Mesothelial cell of epicardium (in vitro differentiated cells): Measurements from ENCODE around the gene TMEM11. TPM values are rescaled to one million over a fixed set of nuclear protein-coding genes. Genes with fewer than 3 reads are reported as not detected.

ENCODE experiments used
- DNase-seq, 2 experiments: peaks; one replicate each; pipeline ENCODE4 v3.0.0; 2021; ENCODE audit warnings: low spot score in 2 of 2; ENCODE audit not compliant: unreplicated experiment in 2 of 2
- H3K27ac Mint-ChIP-seq: 2 replicates; pipeline ENCODE4 v1.8.0; 2021; ENCODE audit warnings: mixed read lengths
- H3K27me3 Mint-ChIP-seq: 2 replicates; pipeline ENCODE4 v1.8.0; 2021; ENCODE audit warnings: low read depth, mixed read lengths
- H3K36me3 Mint-ChIP-seq: 2 replicates; pipeline ENCODE4 v1.8.0; 2021; ENCODE audit warnings: mixed read lengths
- H3K4me1 Mint-ChIP-seq: 2 replicates; pipeline ENCODE4 v1.8.0; 2021; ENCODE audit warnings: mixed read lengths
- H3K4me3 Mint-ChIP-seq: 2 replicates; pipeline ENCODE4 v1.8.0; 2021; ENCODE audit warnings: mild to moderate bottlenecking, moderate library complexity, mixed read lengths
- H3K9me3 Mint-ChIP-seq: 2 replicates; pipeline ENCODE4 v1.8.0; 2021; ENCODE audit warnings: mixed read lengths
- total RNA-seq: library from RNA; stranded (reverse); gene quantifications from 3 replicates; pipeline ENCODE4 v1.2.1, GENCODE V29; 2021
- TF ChIP-seq, protein P1 (sequence below): fragments of 200-600 bp; sonication (generic); IDR thresholded peaks from one replicate; pipeline ENCODE4 v1.5.0; 2021; ENCODE audit warnings: antibody characterized with exemption; ENCODE audit not compliant: unreplicated experiment

Gene TMEM11
- total RNA-seq, 1 donor from 2014 or later, result 20.6 TPM

DNA sequence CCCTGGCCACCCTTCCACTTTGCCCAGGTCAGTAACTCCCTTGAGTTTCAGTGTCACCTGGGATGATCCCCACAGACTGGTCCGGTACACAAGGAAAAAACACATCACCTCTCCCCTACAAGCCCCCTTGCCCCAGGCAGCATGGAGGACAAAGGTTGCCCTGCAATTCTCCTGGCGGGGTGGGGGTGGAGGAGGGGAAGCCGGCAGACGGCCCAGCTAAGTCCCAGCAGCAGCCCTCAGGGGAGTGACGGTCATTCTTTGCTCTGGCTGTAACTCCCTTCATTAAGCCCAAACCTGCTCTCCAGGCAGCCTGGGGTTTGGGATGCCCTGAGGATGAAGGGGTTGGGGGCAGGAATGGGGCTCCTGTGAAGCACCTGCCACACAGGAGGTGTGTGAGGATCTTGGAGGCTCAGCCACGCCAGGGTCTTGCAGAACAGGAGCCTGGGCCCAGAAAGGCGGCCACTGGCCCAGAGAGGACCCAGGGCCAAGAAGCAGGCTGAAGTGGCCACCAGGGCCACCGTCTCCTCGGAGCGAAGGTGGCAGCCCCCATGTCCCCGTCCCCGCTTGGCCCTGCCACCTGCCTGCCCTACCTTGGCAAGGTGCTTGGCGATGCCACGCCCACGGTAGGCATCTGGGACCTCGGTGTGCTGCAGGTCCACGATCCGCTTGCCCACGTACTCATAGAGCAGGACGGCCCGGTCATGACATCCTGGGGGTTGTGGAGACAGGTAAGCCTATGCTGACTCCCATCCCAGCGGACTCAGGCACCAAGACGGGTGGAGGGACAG lies 29.7 kb upstream of the TMEM11 start:
- Mint-ChIP-seq H3K27me3 (no peaks in the 10 kb centered on the region), H3K4me3 (no peak overlapping the region), H3K27ac (no peak overlapping the region), H3K4me1 (peaks cover 8% of the 10 kb centered on the region), H3K9me3 (no peaks in the 10 kb centered on the region), H3K36me3 (no peaks in the 10 kb centered on the region)
- no peak for DNase-seq
- TF ChIP-seq, protein P1, sequence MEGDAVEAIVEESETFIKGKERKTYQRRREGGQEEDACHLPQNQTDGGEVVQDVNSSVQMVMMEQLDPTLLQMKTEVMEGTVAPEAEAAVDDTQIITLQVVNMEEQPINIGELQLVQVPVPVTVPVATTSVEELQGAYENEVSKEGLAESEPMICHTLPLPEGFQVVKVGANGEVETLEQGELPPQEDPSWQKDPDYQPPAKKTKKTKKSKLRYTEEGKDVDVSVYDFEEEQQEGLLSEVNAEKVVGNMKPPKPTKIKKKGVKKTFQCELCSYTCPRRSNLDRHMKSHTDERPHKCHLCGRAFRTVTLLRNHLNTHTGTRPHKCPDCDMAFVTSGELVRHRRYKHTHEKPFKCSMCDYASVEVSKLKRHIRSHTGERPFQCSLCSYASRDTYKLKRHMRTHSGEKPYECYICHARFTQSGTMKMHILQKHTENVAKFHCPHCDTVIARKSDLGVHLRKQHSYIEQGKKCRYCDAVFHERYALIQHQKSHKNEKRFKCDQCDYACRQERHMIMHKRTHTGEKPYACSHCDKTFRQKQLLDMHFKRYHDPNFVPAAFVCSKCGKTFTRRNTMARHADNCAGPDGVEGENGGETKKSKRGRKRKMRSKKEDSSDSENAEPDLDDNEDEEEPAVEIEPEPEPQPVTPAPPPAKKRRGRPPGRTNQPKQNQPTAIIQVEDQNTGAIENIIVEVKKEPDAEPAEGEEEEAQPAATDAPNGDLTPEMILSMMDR, result no peak

DNA sequence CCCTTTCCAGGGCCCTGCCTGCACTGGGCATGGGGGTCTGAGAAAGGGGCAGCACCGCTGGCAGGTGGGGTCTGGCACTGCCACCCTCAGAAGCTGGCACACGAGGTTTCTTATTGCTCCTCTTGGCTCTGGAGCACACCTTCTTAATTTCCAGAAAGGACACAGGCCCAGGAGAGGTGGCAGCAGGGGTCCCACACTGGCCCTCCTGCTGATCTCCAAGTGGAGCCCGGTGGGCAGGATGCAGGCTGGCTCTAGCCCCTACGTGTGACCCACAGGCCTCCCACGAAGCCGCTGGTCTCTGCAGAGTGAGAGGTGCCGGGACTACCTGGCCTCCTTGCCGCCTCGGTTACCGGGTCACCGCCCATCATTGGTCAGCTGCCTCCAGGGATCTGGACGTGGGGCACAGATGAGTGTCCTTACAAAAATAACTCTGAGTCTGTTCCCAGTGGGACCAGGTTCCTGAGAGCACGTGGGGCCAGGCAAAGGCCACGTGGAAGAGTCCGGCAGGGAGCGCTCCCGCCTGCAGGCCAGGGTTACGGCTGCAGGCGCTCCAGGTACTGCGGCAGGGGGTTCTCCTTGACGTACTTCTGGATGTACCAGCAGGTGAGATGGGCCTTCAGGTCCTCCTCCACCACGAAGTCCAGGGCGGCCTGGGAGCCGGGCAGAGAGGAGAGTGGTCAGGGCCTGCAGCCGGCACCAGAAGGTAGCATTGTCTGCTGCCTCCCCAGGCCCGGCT lies 29.0 kb upstream of the TMEM11 start:
- Mint-ChIP-seq H3K4me1 (peaks cover 8% of the 10 kb centered on the region), H3K36me3 (no peaks in the 10 kb centered on the region), H3K9me3 (no peaks in the 10 kb centered on the region), H3K27me3 (no peaks in the 10 kb centered on the region), H3K27ac (no peak overlapping the region), H3K4me3 (no peak overlapping the region)
- TF ChIP-seq, protein P1, result no peak
- DNase-seq, result no peak

DNA sequence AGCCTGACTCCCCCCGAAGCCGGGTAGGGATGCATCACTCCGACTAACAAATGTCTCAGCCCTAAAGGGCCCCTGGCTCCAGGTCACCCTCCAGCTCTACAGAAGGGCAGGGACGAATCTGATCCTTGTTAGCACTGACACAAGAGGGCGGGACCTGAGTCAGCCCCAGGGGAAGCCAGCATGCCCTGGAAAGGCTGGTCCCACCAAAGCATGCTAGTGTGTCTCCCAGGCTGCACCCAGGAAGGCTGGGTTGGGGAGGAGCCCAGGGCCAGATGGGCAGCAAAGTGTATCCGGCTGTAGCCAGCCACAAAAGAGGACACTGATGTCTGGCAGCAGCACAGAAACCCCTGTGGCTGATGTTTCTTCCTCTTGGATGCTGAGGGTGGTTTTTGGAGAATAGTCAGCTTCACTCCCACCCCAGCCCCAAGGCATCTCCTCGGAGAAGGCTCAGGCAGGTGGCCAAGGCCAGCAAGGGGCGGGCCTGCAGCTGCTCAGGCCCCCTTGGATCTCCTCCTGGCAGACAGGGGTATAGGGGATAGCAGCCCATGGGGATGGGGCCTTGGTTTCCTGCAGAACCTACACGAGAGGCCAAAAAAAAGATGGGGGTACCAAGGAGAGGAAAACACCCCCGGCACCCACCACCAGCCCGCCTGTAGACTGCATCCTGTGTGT lies 28.2 kb upstream of the TMEM11 start:
- Mint-ChIP-seq H3K27me3 (no peaks in the 10 kb centered on the region), H3K4me3 (no peak overlapping the region), H3K4me1 (peaks cover 8% of the 10 kb centered on the region), H3K27ac (no peak overlapping the region), H3K9me3 (no peaks in the 10 kb centered on the region), H3K36me3 (no peaks in the 10 kb centered on the region)
- no peak for DNase-seq
- TF ChIP-seq, protein P1, result no peak

DNA sequence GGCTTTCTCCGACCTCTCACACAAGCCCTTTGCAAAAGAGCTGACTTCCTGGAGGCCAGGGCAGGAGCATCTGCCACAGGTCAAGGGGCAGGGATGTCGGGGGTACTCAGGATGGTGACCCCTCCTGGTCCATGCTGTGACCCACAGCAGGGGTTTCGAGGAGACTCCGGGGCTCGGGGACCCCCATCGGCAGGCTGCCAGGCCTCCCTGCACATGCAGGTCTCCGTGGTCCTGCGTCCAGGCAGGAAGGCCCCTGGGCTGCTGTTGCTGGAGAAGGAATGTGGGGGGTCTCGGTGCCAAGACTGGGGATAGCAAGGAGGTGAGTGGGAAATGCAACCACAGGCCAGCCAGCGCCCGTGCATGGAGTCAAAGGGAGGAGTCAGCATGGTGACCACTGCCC lies 27.6 kb upstream of the TMEM11 start:
- TF ChIP-seq, protein P1, result no peak
- Mint-ChIP-seq H3K4me3 (no peak overlapping the region), H3K27me3 (no peaks in the 10 kb centered on the region), H3K4me1 (peaks cover 8% of the 10 kb centered on the region), H3K9me3 (no peaks in the 10 kb centered on the region), H3K36me3 (no peaks in the 10 kb centered on the region), H3K27ac (no peak overlapping the region)
- no peak for DNase-seq

DNA sequence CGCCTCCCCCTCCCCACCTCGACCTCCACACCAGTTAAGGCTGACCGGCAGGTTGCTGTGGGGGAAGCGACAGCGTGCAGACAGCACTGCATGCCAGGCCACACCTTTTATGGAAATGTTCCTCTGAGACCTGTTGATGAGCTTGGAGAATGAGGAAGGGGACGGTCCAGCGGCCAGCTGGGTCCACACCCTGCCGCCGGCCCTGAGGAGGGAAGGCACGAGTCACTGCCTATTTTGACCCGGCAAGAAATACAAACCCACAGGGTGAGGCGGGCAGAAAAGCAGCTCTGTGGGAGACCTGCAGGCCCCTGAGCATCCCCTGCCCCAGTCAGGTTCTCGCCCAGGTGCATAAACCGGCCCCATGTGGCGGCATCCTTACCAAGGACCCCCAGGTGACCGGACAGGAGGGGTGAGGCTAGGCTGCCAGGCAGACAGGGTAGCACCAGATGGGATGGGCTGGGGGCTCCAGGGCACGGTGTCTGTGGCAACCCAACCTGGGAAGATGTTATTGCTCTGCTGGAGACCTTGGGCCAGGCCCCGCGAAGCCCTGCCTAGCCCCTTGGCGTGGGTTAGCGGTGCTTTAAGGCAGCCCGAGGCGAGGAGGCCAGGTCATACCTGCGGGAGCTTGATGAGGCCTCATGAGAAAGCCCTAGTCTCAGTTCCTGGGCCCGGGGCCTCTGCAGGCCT lies 26.6 kb upstream of the TMEM11 start:
- TF ChIP-seq, protein P1, result no peak
- Mint-ChIP-seq H3K36me3 (no peaks in the 10 kb centered on the region), H3K9me3 (no peaks in the 10 kb centered on the region), H3K4me1 (peaks cover 8% of the 10 kb centered on the region), H3K27me3 (no peaks in the 10 kb centered on the region), H3K27ac (no peak overlapping the region), H3K4me3 (no peak overlapping the region)
- no peak for DNase-seq
